Measurements from ENCODE around the gene GPER1.

- no peak for TF ChIP-seq POLR2A (IDR thresholded peaks at IDR 0.05)
- TF ChIP-seq CTCF (IDR thresholded peaks at IDR 0.05), result no peak
Measured at GRCh38 chr7:1109581-1110310, 21.8 kb downstream of the GPER1 start.

Measured in adrenal gland (tissue), 5 donors.